ENCODE measurements around the gene MED31. TPM values are rescaled to one million over a fixed set of nuclear protein-coding genes. Genes with fewer than 3 reads are reported as not detected.

Gene MED31
- polyA plus RNA-seq, 2 donors, result 18.1 to 34.6 TPM

GRCh38 chr17:6637458-6637840 is 14.0 kb downstream of the MED31 start:
- Histone ChIP-seq H3K27ac (ENCODE audit: low read depth in 2 of 2, low read length in 1 of 2) (no peak overlapping the region), H3K4me1 (ENCODE audit: control insufficient read depth in 2 of 2, insufficient read depth in 2 of 2, low read length in 1 of 2) (peaks cover 11 to 16% of the 10 kb centered on the region in 2 donors), H3K9me3 (ENCODE audit: control insufficient read depth in 2 of 2, insufficient read depth in 1 of 2, low read depth in 1 of 2, low read length in 1 of 2) (no peaks in the 10 kb centered on the region), H3K4me3 (ENCODE audit: low read depth in 1 of 2, low read length in 2 of 2) (no peak overlapping the region), H3K27me3 (ENCODE audit: control insufficient read depth in 1 of 2, insufficient read depth in 2 of 2, low read length in 2 of 2) (no peaks in the 10 kb centered on the region), H3K36me3 (ENCODE audit: control insufficient read depth in 2 of 2, insufficient read depth in 2 of 2, low read length in 1 of 2) (peaks cover 0 to 3% of the 10 kb centered on the region in 2 donors)
- WGBS, 2 donors, result 95% methylated on average over 6 of the region's 6 CpGs

GRCh38 chr17:6636616-6637457 is 14.6 kb downstream of the MED31 start:
- Histone ChIP-seq H3K27ac (ENCODE audit: low read depth in 2 of 2, low read length in 1 of 2) (no peak overlapping the region), H3K4me3 (ENCODE audit: low read depth in 1 of 2, low read length in 2 of 2) (no peak overlapping the region), H3K4me1 (ENCODE audit: control insufficient read depth in 2 of 2, insufficient read depth in 2 of 2, low read length in 1 of 2) (peaks cover 11 to 16% of the 10 kb centered on the region in 2 donors), H3K36me3 (ENCODE audit: control insufficient read depth in 2 of 2, insufficient read depth in 2 of 2, low read length in 1 of 2) (peaks cover 0 to 3% of the 10 kb centered on the region in 2 donors), H3K9me3 (ENCODE audit: control insufficient read depth in 2 of 2, insufficient read depth in 1 of 2, low read depth in 1 of 2, low read length in 1 of 2) (no peaks in the 10 kb centered on the region), H3K27me3 (ENCODE audit: control insufficient read depth in 1 of 2, insufficient read depth in 2 of 2, low read length in 2 of 2) (no peaks in the 10 kb centered on the region)
- 92 to 93% methylated on average over 17 of the region's 17 CpGs for WGBS, 2 donors

GRCh38 chr17:6636105-6636504 is 15.3 kb downstream of the MED31 start:
- no peaks in the 10 kb centered on the region for H3K9me3 ChIP-seq (ENCODE audit: control insufficient read depth in 2 of 2, insufficient read depth in 1 of 2, low read depth in 1 of 2, low read length in 1 of 2)
- H3K4me3 ChIP-seq (ENCODE audit: low read depth in 1 of 2, low read length in 2 of 2), result no peak overlapping the region
- H3K27me3 ChIP-seq (ENCODE audit: control insufficient read depth in 1 of 2, insufficient read depth in 2 of 2, low read length in 2 of 2), result no peaks in the 10 kb centered on the region
- 76 to 79% methylated on average over 2 of the region's 2 CpGs for WGBS, 2 donors
- peaks cover 11 to 16% of the 10 kb centered on the region in 2 donors for H3K4me1 ChIP-seq (ENCODE audit: control insufficient read depth in 2 of 2, insufficient read depth in 2 of 2, low read length in 1 of 2)
- H3K27ac ChIP-seq (ENCODE audit: low read depth in 2 of 2, low read length in 1 of 2), result no peak overlapping the region
- peaks cover 0 to 3% of the 10 kb centered on the region in 2 donors for H3K36me3 ChIP-seq (ENCODE audit: control insufficient read depth in 2 of 2, insufficient read depth in 2 of 2, low read length in 1 of 2)

GRCh38 chr17:6633263-6633662 is 18.1 kb downstream of the MED31 start:
- H3K27ac ChIP-seq (ENCODE audit: low read depth in 2 of 2, low read length in 1 of 2), result no peak overlapping the region
- H3K4me1 ChIP-seq (ENCODE audit: control insufficient read depth in 2 of 2, insufficient read depth in 2 of 2, low read length in 1 of 2), result peaks cover 0 to 3% of the 10 kb centered on the region in 2 donors
- WGBS, 2 donors, result 94 to 98% methylated on average over 3 of the region's 3 CpGs
- no peaks in the 10 kb centered on the region for H3K9me3 ChIP-seq (ENCODE audit: control insufficient read depth in 2 of 2, insufficient read depth in 1 of 2, low read depth in 1 of 2, low read length in 1 of 2)
- H3K27me3 ChIP-seq (ENCODE audit: control insufficient read depth in 1 of 2, insufficient read depth in 2 of 2, low read length in 2 of 2), result no peaks in the 10 kb centered on the region
- H3K36me3 ChIP-seq (ENCODE audit: control insufficient read depth in 2 of 2, insufficient read depth in 2 of 2, low read length in 1 of 2), result peaks cover 0 to 3% of the 10 kb centered on the region in 2 donors
- H3K4me3 ChIP-seq (ENCODE audit: low read depth in 1 of 2, low read length in 2 of 2), result no peak overlapping the region

- Histone ChIP-seq H3K9me3 (ENCODE audit: control insufficient read depth in 2 of 2, insufficient read depth in 1 of 2, low read depth in 1 of 2, low read length in 1 of 2) (no peaks in the 10 kb centered on the region), H3K27ac (ENCODE audit: low read depth in 2 of 2, low read length in 1 of 2) (no peak overlapping the region), H3K27me3 (ENCODE audit: control insufficient read depth in 1 of 2, insufficient read depth in 2 of 2, low read length in 2 of 2) (no peaks in the 10 kb centered on the region), H3K4me3 (ENCODE audit: low read depth in 1 of 2, low read length in 2 of 2) (no peak overlapping the region), H3K4me1 (ENCODE audit: control insufficient read depth in 2 of 2, insufficient read depth in 2 of 2, low read length in 1 of 2) (no peaks in the 10 kb centered on the region), H3K36me3 (ENCODE audit: control insufficient read depth in 2 of 2, insufficient read depth in 2 of 2, low read length in 1 of 2) (peaks cover 5 to 10% of the 10 kb centered on the region in 2 donors)
Measured at GRCh38 chr17:6632530-6632929, 18.9 kb downstream of the MED31 start.

- 95 to 100% methylated on average over 1 of the region's 1 CpG for WGBS, 2 donors
- Histone ChIP-seq H3K9me3 (ENCODE audit: control insufficient read depth in 2 of 2, insufficient read depth in 1 of 2, low read depth in 1 of 2, low read length in 1 of 2) (no peaks in the 10 kb centered on the region), H3K4me1 (ENCODE audit: control insufficient read depth in 2 of 2, insufficient read depth in 2 of 2, low read length in 1 of 2) (no peaks in the 10 kb centered on the region), H3K36me3 (ENCODE audit: control insufficient read depth in 2 of 2, insufficient read depth in 2 of 2, low read length in 1 of 2) (peaks cover 6 to 8% of the 10 kb centered on the region in 2 donors), H3K4me3 (ENCODE audit: low read depth in 1 of 2, low read length in 2 of 2) (no peak overlapping the region), H3K27ac (ENCODE audit: low read depth in 2 of 2, low read length in 1 of 2) (no peak overlapping the region), H3K27me3 (ENCODE audit: control insufficient read depth in 1 of 2, insufficient read depth in 2 of 2, low read length in 2 of 2) (no peaks in the 10 kb centered on the region)
Measured at GRCh38 chr17:6630390-6630789, 21.0 kb downstream of the MED31 start.

GRCh38 chr17:6627019-6627418 is 24.4 kb downstream of the MED31 start:
- H3K27ac ChIP-seq (ENCODE audit: low read depth in 2 of 2, low read length in 1 of 2), result no peak overlapping the region
- no peaks in the 10 kb centered on the region for H3K27me3 ChIP-seq (ENCODE audit: control insufficient read depth in 1 of 2, insufficient read depth in 2 of 2, low read length in 2 of 2)
- WGBS, 2 donors, result 45 to 74% methylated on average over 1 of the region's 1 CpG
- H3K9me3 ChIP-seq (ENCODE audit: control insufficient read depth in 2 of 2, insufficient read depth in 1 of 2, low read depth in 1 of 2, low read length in 1 of 2), result no peaks in the 10 kb centered on the region
- no peak overlapping the region for H3K4me3 ChIP-seq (ENCODE audit: low read depth in 1 of 2, low read length in 2 of 2)
- no peaks in the 10 kb centered on the region for H3K4me1 ChIP-seq (ENCODE audit: control insufficient read depth in 2 of 2, insufficient read depth in 2 of 2, low read length in 1 of 2)
- peaks cover 6 to 10% of the 10 kb centered on the region in 2 donors for H3K36me3 ChIP-seq (ENCODE audit: control insufficient read depth in 2 of 2, insufficient read depth in 2 of 2, low read length in 1 of 2)

- no peaks in the 10 kb centered on the region for H3K27me3 ChIP-seq (ENCODE audit: control insufficient read depth in 1 of 2, insufficient read depth in 2 of 2, low read length in 2 of 2)
- no peaks in the 10 kb centered on the region for H3K4me1 ChIP-seq (ENCODE audit: control insufficient read depth in 2 of 2, insufficient read depth in 2 of 2, low read length in 1 of 2)
- no peak overlapping the region for H3K4me3 ChIP-seq (ENCODE audit: low read depth in 1 of 2, low read length in 2 of 2)
- WGBS, 2 donors, result 88 to 97% methylated on average over 6 of the region's 6 CpGs
- H3K36me3 ChIP-seq (ENCODE audit: control insufficient read depth in 2 of 2, insufficient read depth in 2 of 2, low read length in 1 of 2), result peaks cover 6 to 10% of the 10 kb centered on the region in 2 donors
- no peaks in the 10 kb centered on the region for H3K9me3 ChIP-seq (ENCODE audit: control insufficient read depth in 2 of 2, insufficient read depth in 1 of 2, low read depth in 1 of 2, low read length in 1 of 2)
- no peak overlapping the region for H3K27ac ChIP-seq (ENCODE audit: low read depth in 2 of 2, low read length in 1 of 2)
Measured at GRCh38 chr17:6626616-6627015, 24.8 kb downstream of the MED31 start.

- no peaks in the 10 kb centered on the region for H3K27me3 ChIP-seq (ENCODE audit: control insufficient read depth in 1 of 2, insufficient read depth in 2 of 2, low read length in 2 of 2)
- 96 to 97% methylated on average over 3 of the region's 3 CpGs for WGBS, 2 donors
- no peak overlapping the region for H3K4me3 ChIP-seq (ENCODE audit: low read depth in 1 of 2, low read length in 2 of 2)
- H3K36me3 ChIP-seq (ENCODE audit: control insufficient read depth in 2 of 2, insufficient read depth in 2 of 2, low read length in 1 of 2), result peaks cover 6 to 10% of the 10 kb centered on the region in 2 donors
- no peaks in the 10 kb centered on the region for H3K9me3 ChIP-seq (ENCODE audit: control insufficient read depth in 2 of 2, insufficient read depth in 1 of 2, low read depth in 1 of 2, low read length in 1 of 2)
- no peak overlapping the region for H3K27ac ChIP-seq (ENCODE audit: low read depth in 2 of 2, low read length in 1 of 2)
- no peaks in the 10 kb centered on the region for H3K4me1 ChIP-seq (ENCODE audit: control insufficient read depth in 2 of 2, insufficient read depth in 2 of 2, low read length in 1 of 2)
Measured at GRCh38 chr17:6623941-6624340, 27.5 kb downstream of the MED31 start.

GRCh38 chr17:6611231-6611630 is 40.2 kb downstream of the MED31 start:
- peaks cover 11 to 14% of the 10 kb centered on the region in 2 donors for H3K36me3 ChIP-seq (ENCODE audit: control insufficient read depth in 2 of 2, insufficient read depth in 2 of 2, low read length in 1 of 2)
- no peaks in the 10 kb centered on the region for H3K27me3 ChIP-seq (ENCODE audit: control insufficient read depth in 1 of 2, insufficient read depth in 2 of 2, low read length in 2 of 2)
- 89 to 95% methylated on average over 4 of the region's 4 CpGs for WGBS, 2 donors

More at GRCh38 chr17:6611231-6611630, 40.2 kb downstream of the MED31 start:
- Histone ChIP-seq H3K9me3 (ENCODE audit: control insufficient read depth in 2 of 2, insufficient read depth in 1 of 2, low read depth in 1 of 2, low read length in 1 of 2) (no peaks in the 10 kb centered on the region), H3K4me1 (ENCODE audit: control insufficient read depth in 2 of 2, insufficient read depth in 2 of 2, low read length in 1 of 2) (no peaks in the 10 kb centered on the region), H3K4me3 (ENCODE audit: low read depth in 1 of 2, low read length in 2 of 2) (no peak overlapping the region), H3K27ac (ENCODE audit: low read depth in 2 of 2, low read length in 1 of 2) (no peak overlapping the region)

Data from esophagus (tissue), 2 donors.